ENCODE data around the gene LARP6.

LARP6 gene

GRCh38 chr15:70795311-70795665 is 58.7 kb downstream of the LARP6 start:
- H3K4me3 Mint-ChIP-seq = no peak overlapping the region
- H3K27ac Mint-ChIP-seq = no peak overlapping the region
- H3K27me3 Mint-ChIP-seq = no peaks in the 10 kb centered on the region
- no peaks in the 10 kb centered on the region for H3K9me3 Mint-ChIP-seq
- no peaks in the 10 kb centered on the region for H3K36me3 Mint-ChIP-seq
- H3K4me1 Mint-ChIP-seq = no peaks in the 10 kb centered on the region

- Mint-ChIP-seq H3K27me3 (no peaks in the 10 kb centered on the region), H3K36me3 (no peaks in the 10 kb centered on the region), H3K4me3 (no peak overlapping the region), H3K9me3 (no peaks in the 10 kb centered on the region), H3K4me1 (no peaks in the 10 kb centered on the region), H3K27ac (no peak overlapping the region)
These were observed 59.2 kb downstream of the LARP6 start for GRCh38 chr15:70794596-70795310.

- Mint-ChIP-seq H3K27ac (no peak overlapping the region), H3K4me3 (no peak overlapping the region), H3K9me3 (no peaks in the 10 kb centered on the region), H3K4me1 (no peaks in the 10 kb centered on the region), H3K27me3 (no peaks in the 10 kb centered on the region), H3K36me3 (no peaks in the 10 kb centered on the region)
These were observed 60.3 kb downstream of the LARP6 start for GRCh38 chr15:70793694-70794093.

GRCh38 chr15:70792171-70792573 is 61.8 kb downstream of the LARP6 start:
- H3K27ac Mint-ChIP-seq = no peak overlapping the region
- no peaks in the 10 kb centered on the region for H3K9me3 Mint-ChIP-seq
- no peaks in the 10 kb centered on the region for H3K27me3 Mint-ChIP-seq
- no peak overlapping the region for H3K4me3 Mint-ChIP-seq
- no peaks in the 10 kb centered on the region for H3K4me1 Mint-ChIP-seq
- H3K36me3 Mint-ChIP-seq = no peaks in the 10 kb centered on the region

GRCh38 chr15:70791259-70791658 is 62.7 kb downstream of the LARP6 start:
- Mint-ChIP-seq H3K36me3 (no peaks in the 10 kb centered on the region), H3K9me3 (no peaks in the 10 kb centered on the region), H3K4me3 (no peak overlapping the region), H3K27ac (no peak overlapping the region), H3K4me1 (no peaks in the 10 kb centered on the region), H3K27me3 (no peaks in the 10 kb centered on the region)

GRCh38 chr15:70789213-70789612 is 64.7 kb downstream of the LARP6 start:
- Mint-ChIP-seq H3K4me3 (no peak overlapping the region), H3K9me3 (no peaks in the 10 kb centered on the region), H3K27ac (no peak overlapping the region), H3K4me1 (no peaks in the 10 kb centered on the region), H3K27me3 (no peaks in the 10 kb centered on the region), H3K36me3 (no peaks in the 10 kb centered on the region)

GRCh38 chr15:70788114-70789049 is 65.6 kb downstream of the LARP6 start:
- no peaks in the 10 kb centered on the region for H3K36me3 Mint-ChIP-seq
- no peaks in the 10 kb centered on the region for H3K9me3 Mint-ChIP-seq
- no peaks in the 10 kb centered on the region for H3K27me3 Mint-ChIP-seq
- no peaks in the 10 kb centered on the region for H3K4me1 Mint-ChIP-seq
- no peak overlapping the region for H3K4me3 Mint-ChIP-seq
- no peak overlapping the region for H3K27ac Mint-ChIP-seq

GRCh38 chr15:70786996-70787395 is 67.0 kb downstream of the LARP6 start:
- no peaks in the 10 kb centered on the region for H3K4me1 Mint-ChIP-seq
- no peaks in the 10 kb centered on the region for H3K36me3 Mint-ChIP-seq
- H3K9me3 Mint-ChIP-seq = no peaks in the 10 kb centered on the region
- no peak overlapping the region for H3K27ac Mint-ChIP-seq
- no peaks in the 10 kb centered on the region for H3K27me3 Mint-ChIP-seq
- no peak overlapping the region for H3K4me3 Mint-ChIP-seq

GRCh38 chr15:70783610-70784022 is 70.3 kb downstream of the LARP6 start:
- no peaks in the 10 kb centered on the region for H3K36me3 Mint-ChIP-seq
- H3K4me1 Mint-ChIP-seq = no peaks in the 10 kb centered on the region
- no peaks in the 10 kb centered on the region for H3K27me3 Mint-ChIP-seq
- H3K4me3 Mint-ChIP-seq = no peak overlapping the region
- H3K9me3 Mint-ChIP-seq = no peaks in the 10 kb centered on the region
- H3K27ac Mint-ChIP-seq = no peak overlapping the region

- Mint-ChIP-seq H3K4me3 (no peak overlapping the region), H3K9me3 (no peaks in the 10 kb centered on the region), H3K27ac (no peak overlapping the region), H3K36me3 (no peaks in the 10 kb centered on the region), H3K4me1 (no peaks in the 10 kb centered on the region), H3K27me3 (no peaks in the 10 kb centered on the region)
These were observed 70.9 kb downstream of the LARP6 start for GRCh38 chr15:70783041-70783440.

GRCh38 chr15:70781236-70781635 is 72.7 kb downstream of the LARP6 start:
- H3K4me1 Mint-ChIP-seq = no peaks in the 10 kb centered on the region
- H3K27ac Mint-ChIP-seq = no peak overlapping the region
- peaks cover 2% of the 10 kb centered on the region for H3K27me3 Mint-ChIP-seq
- no peak overlapping the region for H3K4me3 Mint-ChIP-seq
- H3K36me3 Mint-ChIP-seq = no peaks in the 10 kb centered on the region
- no peaks in the 10 kb centered on the region for H3K9me3 Mint-ChIP-seq
